Sigmoid colon (tissue), 4 donors: ENCODE data around the gene MYH7B.

Experiments
- POLR2AphosphoS5 ChIP-seq, 4 donors: sonication (generic); formaldehyde crosslinking; IDR thresholded peaks; one replicate each; pipeline ENCODE4 v1.6.1; 2017; ENCODE audit warnings: antibody characterized with exemption in 4 of 4
- TF ChIP-seq, protein P1 (sequence below), 4 experiments: fragments of 450-650 bp in 3 of 4; fragments of 200-600 bp in 1 of 4; IDR thresholded peaks; one replicate each; pipeline ENCODE4 v1.5.1; 2016 to 2019; ENCODE audit warnings: antibody characterized with exemption in 4 of 4, mild to moderate bottlenecking in 3 of 4, moderate library complexity in 2 of 4

DNA sequence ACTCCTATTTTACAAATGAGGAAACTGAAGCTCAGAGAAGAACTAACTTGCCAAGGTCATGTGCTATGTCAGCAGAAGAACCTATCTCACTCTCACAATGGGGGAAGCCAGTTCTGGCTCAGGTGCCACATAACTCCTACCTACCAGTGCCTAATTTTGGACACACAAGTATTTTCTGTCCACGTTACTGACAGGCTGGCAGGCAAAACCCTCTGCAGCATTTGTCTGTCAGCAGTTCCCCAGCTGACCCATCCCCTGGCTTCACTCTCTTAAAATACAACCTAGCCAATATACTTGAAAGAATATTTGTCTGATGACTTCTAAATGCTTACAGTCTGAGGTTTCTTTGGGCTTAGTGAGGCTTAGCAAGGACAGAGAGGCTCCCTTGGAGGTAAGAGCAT, 15.6 kb upstream of the MYH7B start:
- TF ChIP-seq, protein P1, sequence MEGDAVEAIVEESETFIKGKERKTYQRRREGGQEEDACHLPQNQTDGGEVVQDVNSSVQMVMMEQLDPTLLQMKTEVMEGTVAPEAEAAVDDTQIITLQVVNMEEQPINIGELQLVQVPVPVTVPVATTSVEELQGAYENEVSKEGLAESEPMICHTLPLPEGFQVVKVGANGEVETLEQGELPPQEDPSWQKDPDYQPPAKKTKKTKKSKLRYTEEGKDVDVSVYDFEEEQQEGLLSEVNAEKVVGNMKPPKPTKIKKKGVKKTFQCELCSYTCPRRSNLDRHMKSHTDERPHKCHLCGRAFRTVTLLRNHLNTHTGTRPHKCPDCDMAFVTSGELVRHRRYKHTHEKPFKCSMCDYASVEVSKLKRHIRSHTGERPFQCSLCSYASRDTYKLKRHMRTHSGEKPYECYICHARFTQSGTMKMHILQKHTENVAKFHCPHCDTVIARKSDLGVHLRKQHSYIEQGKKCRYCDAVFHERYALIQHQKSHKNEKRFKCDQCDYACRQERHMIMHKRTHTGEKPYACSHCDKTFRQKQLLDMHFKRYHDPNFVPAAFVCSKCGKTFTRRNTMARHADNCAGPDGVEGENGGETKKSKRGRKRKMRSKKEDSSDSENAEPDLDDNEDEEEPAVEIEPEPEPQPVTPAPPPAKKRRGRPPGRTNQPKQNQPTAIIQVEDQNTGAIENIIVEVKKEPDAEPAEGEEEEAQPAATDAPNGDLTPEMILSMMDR (IDR thresholded peaks at IDR 0.05) = no peak
- no peak for TF ChIP-seq POLR2AphosphoS5 (IDR thresholded peaks at IDR 0.05)
